ENCODE measurements around the gene CDKN2A. TPM values are rescaled to one million over a fixed set of nuclear protein-coding genes. Genes with fewer than 3 reads are reported as not detected.

Gene CDKN2A
- total RNA-seq, 4 donors from 2014 or later: 0.94 to 9.7 (median 2.7) TPM; not detected in 1

GRCh38 chr9:21991072-21991959 lies 2.9 kb downstream of the CDKN2A start:
- no peak overlapping the region for H3K27ac ChIP-seq
- H3K27me3 ChIP-seq: peaks cover 73% of the 10 kb centered on the region
- TF ChIP-seq POLR2AphosphoS5 (IDR thresholded peaks at IDR 0.05) (no peak), CTCF (IDR thresholded peaks at IDR 0.05) (no peak), POLR2A (IDR thresholded peaks at IDR 0.05) (no peak), EP300 (IDR thresholded peaks at IDR 0.05) (no peak)
- ATAC-seq: no peak
- 87 to 100% methylated on average over 3 to 5 of the region's 5 CpGs for WGBS, 2 donors (ENCODE audit: low coverage in 1 of 2)
- no peaks in the 10 kb centered on the region for H3K36me3 ChIP-seq
- H3K4me3 ChIP-seq: no peak overlapping the region
- H3K4me1 ChIP-seq: peaks cover 0 to 26% (median 0%) of the 10 kb centered on the region in 3 donors
- no peaks in the 10 kb centered on the region for H3K9me3 ChIP-seq

GRCh38 chr9:21989440-21990189 lies 4.6 kb downstream of the CDKN2A start:
- WGBS, 2 donors (ENCODE audit: low coverage in 1 of 2): 14 to 25% methylated on average over 14 to 15 of the region's 35 CpGs
- Histone ChIP-seq H3K4me3 (no peak overlapping the region), H3K27me3 (peaks cover 90% of the 10 kb centered on the region), H3K36me3 (no peaks in the 10 kb centered on the region), H3K27ac (no peak overlapping the region), H3K4me1 (peaks cover 0 to 18% (median 0%) of the 10 kb centered on the region in 3 donors), H3K9me3 (no peaks in the 10 kb centered on the region)
- TF ChIP-seq EP300 (IDR thresholded peaks at IDR 0.05) (no peak), POLR2A (IDR thresholded peaks at IDR 0.05) (no peak), POLR2AphosphoS5 (IDR thresholded peaks at IDR 0.05) (no peak), CTCF (IDR thresholded peaks at IDR 0.05) (no peak)
- ATAC-seq: no peak

- H3K9me3 ChIP-seq: no peaks in the 10 kb centered on the region
- WGBS, 2 donors (ENCODE audit: low coverage in 1 of 2): 39 to 44% methylated on average over 9 of the region's 9 CpGs
- no peak overlapping the region for H3K27ac ChIP-seq
- peaks cover 0 to 6% (median 0%) of the 10 kb centered on the region in 3 donors for H3K4me1 ChIP-seq
- H3K27me3 ChIP-seq: peaks cover 100% of the 10 kb centered on the region
- ATAC-seq: no peak
- no peak for TF ChIP-seq EP300 (IDR thresholded peaks at IDR 0.05)
- no peaks in the 10 kb centered on the region for H3K36me3 ChIP-seq
- no peak overlapping the region for H3K4me3 ChIP-seq
These were observed 5.9 kb downstream of the CDKN2A start for GRCh38 chr9:21988056-21988990.

GRCh38 chr9:21985964-21986667 lies 8.1 kb downstream of the CDKN2A start:
- no peaks in the 10 kb centered on the region for H3K9me3 ChIP-seq
- no peak overlapping the region for H3K27ac ChIP-seq
- TF ChIP-seq EP300 (IDR thresholded peaks at IDR 0.05) (no peak), POLR2A (IDR thresholded peaks at IDR 0.05) (no peak), POLR2AphosphoS5 (IDR thresholded peaks at IDR 0.05) (no peak), CTCF (IDR thresholded peaks at IDR 0.05) (no peak)
- H3K4me3 ChIP-seq: no peak overlapping the region
- H3K27me3 ChIP-seq: peaks cover 95% of the 10 kb centered on the region
- no peaks in the 10 kb centered on the region for H3K36me3 ChIP-seq
- ATAC-seq: no peak
- WGBS, 2 donors (ENCODE audit: low coverage in 1 of 2): 68 to 79% methylated on average over 5 of the region's 5 CpGs
- H3K4me1 ChIP-seq: peaks cover 0 to 6% (median 0%) of the 10 kb centered on the region in 3 donors

All from gastroesophageal sphincter (tissue), 4 donors.